ENCODE measurements around the gene INO80B.

GRCh38 chr2:74425523-74425922 is 29.4 kb upstream of the INO80B start:
- TF ChIP-seq POLR2A (IDR thresholded peaks at IDR 0.05; ENCODE audit: low read depth, low read length) = 0 out of 2 replicates have a peak, but pooled peaks have one; percentile 13
- no peak for TF ChIP-seq POLR2AphosphoS5 (IDR thresholded peaks at IDR 0.05; ENCODE audit: low read depth, low read length)
- TF ChIP-seq TAF1 (IDR thresholded peaks at IDR 0.05; ENCODE audit: borderline replicate concordance, low read depth, low read length) = no peak

Measured in GM12892 (cell line).